ENCODE data around the gene MARCHF6.
"Not testable (repeated sequence)": the region's sequence is repeated elsewhere in the genome, so short reads cannot be mapped to it uniquely, and the experiment has no call there.

DNA sequence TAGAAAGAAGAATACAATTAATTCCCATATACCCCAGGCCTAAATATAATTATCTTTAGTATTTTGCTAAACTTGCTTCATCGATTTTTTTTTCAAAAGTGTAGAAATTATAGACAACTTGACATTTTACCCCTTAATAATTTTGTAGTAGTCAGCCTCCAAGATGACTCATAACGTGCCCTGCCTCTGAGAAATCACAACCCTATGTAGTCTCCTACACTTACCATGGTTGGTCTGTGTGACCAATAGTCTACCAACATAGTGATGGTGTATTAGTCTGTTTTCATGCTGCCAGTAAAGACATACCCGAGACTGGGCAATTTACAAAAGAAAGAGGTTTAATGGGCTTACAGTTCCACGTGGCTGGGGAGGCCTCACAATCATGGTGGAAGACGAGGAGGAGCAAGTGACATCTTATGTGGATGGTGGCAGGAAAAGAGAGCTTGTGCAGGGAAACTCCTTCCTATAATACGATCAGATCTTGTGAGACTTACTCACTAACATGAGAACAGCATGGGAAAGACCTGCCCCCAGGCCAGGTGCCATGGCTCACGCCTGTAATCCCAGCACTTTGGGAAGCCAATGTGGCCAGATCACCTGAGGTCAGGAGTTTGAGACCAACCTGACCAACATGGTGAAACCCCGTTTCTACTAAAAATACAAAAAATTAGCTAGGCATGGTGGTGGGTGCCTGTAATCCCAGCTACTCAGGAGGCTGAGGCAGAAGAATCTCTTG, 42.5 kb upstream of the MARCHF6 start:
- not testable (repeated sequence) for TF ChIP-seq EP300, POLR2A (IDR thresholded peaks at IDR 0.05)
- TF ChIP-seq, protein P1, sequence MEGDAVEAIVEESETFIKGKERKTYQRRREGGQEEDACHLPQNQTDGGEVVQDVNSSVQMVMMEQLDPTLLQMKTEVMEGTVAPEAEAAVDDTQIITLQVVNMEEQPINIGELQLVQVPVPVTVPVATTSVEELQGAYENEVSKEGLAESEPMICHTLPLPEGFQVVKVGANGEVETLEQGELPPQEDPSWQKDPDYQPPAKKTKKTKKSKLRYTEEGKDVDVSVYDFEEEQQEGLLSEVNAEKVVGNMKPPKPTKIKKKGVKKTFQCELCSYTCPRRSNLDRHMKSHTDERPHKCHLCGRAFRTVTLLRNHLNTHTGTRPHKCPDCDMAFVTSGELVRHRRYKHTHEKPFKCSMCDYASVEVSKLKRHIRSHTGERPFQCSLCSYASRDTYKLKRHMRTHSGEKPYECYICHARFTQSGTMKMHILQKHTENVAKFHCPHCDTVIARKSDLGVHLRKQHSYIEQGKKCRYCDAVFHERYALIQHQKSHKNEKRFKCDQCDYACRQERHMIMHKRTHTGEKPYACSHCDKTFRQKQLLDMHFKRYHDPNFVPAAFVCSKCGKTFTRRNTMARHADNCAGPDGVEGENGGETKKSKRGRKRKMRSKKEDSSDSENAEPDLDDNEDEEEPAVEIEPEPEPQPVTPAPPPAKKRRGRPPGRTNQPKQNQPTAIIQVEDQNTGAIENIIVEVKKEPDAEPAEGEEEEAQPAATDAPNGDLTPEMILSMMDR (IDR thresholded peaks at IDR 0.05), result not testable (repeated sequence)
